GM04504 (cell line): ENCODE results near the gene TAF11L10.
"Not testable (repeated sequence)": the region's sequence is repeated elsewhere in the genome, so short reads cannot be mapped to it uniquely, and the experiment has no call there.

Source experiments
- DNase-seq: peaks from one replicate; pipeline ENCODE4 v3.0.0-alpha.2; 2012; ENCODE audit warnings: low read depth

Gene TAF11L10

GRCh38 chr5:17597728-17598127 is at the start of gene TAF11L10:
TAF11L10 (minus strand) TSS chr5:17597828.
- not testable (repeated sequence) for DNase-seq

- no peak for DNase-seq
Measured at GRCh38 chr5:17634160-17634559, 36.5 kb upstream of the TAF11L10 start, which contains the start of gene TAF11L14. TAF11L14 (plus strand) TSS chr5:17634460.

GRCh38 chr5:17631788-17632187 is 34.2 kb upstream of the TAF11L10 start, which contains the start of gene TAF11L13:
TAF11L13 (plus strand) TSS chr5:17632088.
- not testable (repeated sequence) for DNase-seq

GRCh38 chr5:17625686-17626085 is 28.1 kb upstream of the TAF11L10 start:
- DNase-seq, result no peak

GRCh38 chr5:17620627-17621026 is 23.0 kb upstream of the TAF11L10 start:
- no peak for DNase-seq

- DNase-seq, result no peak
Measured at GRCh38 chr5:17619354-17619753, 21.7 kb upstream of the TAF11L10 start.

- DNase-seq, result no peak
Measured at GRCh38 chr5:17614872-17615605, 17.4 kb upstream of the TAF11L10 start.

- DNase-seq, result not testable (repeated sequence)
Measured at GRCh38 chr5:17610092-17610491, 12.5 kb upstream of the TAF11L10 start, which contains the start of gene TAF11L12. TAF11L12 (plus strand) TSS chr5:17610392.

GRCh38 chr5:17607461-17607860 is 9.8 kb upstream of the TAF11L10 start:
- not testable (repeated sequence) for DNase-seq

GRCh38 chr5:17604951-17605350 is 7.3 kb upstream of the TAF11L10 start:
- no peak for DNase-seq

GRCh38 chr5:17603880-17604279 is 6.3 kb upstream of the TAF11L10 start, which contains the start of gene TAF11L11:
TAF11L11 (plus strand) TSS chr5:17604183.
- DNase-seq, result not testable (repeated sequence)

- not testable (repeated sequence) for DNase-seq
Measured at GRCh38 chr5:17594255-17594654, 3.4 kb downstream of the TAF11L10 start, which contains the start of gene TAF11L9. TAF11L9 (minus strand) TSS chr5:17594394.

- DNase-seq, result not testable (repeated sequence)
Measured at GRCh38 chr5:17590860-17591259, 6.8 kb downstream of the TAF11L10 start, which contains the start of gene TAF11L8. TAF11L8 (minus strand) TSS chr5:17590960.

- not testable (repeated sequence) for DNase-seq
Measured at GRCh38 chr5:17585658-17586057, 12.0 kb downstream of the TAF11L10 start, which contains the start of gene TAF11L7. TAF11L7 (minus strand) TSS chr5:17585758.
